ENCODE data around the gene APMAP. TPM values are rescaled to one million over a fixed set of nuclear protein-coding genes. Genes with fewer than 3 reads are reported as not detected.

The APMAP gene
- total RNA-seq, 1 experiment from 2014 or later, result 82.7 TPM

DNA sequence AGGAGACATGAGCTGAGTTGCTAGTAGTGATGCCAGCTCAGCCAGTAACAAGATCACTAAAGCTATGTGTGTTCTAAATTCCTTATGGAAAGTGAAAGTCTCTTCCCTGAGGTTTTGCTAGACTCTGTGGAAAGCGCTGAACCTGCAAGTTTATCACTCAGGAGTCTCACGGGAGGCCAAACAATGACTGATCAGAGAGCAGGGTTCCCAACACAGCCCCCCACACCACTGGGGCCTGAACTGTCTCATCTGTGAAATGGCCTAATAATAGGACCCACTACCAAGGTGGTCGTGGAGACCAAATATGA is 45.5 kb upstream of the APMAP start:
- no peaks in the 10 kb centered on the region for H3K36me3 ChIP-seq (ENCODE audit: control insufficient read depth in 1 of 2, insufficient read depth in 2 of 2, low read length in 2 of 2)
- H3K4me2 ChIP-seq (ENCODE audit: low read length), result no peak overlapping the region
- no peak overlapping the region for H3K27ac ChIP-seq (ENCODE audit: low read depth, low read length)
- H3K9me3 ChIP-seq (ENCODE audit: control insufficient read depth in 1 of 2, insufficient read depth in 1 of 2, low read depth in 1 of 2, low read length in 2 of 2), result no peaks in the 10 kb centered on the region
- no peaks in the 10 kb centered on the region for H3K27me3 ChIP-seq (ENCODE audit: insufficient read depth, low read length)
- no peak overlapping the region for H2AFZ ChIP-seq (ENCODE audit: low read depth, low read length, poor library complexity, severe bottlenecking)
- TF ChIP-seq POLR2AphosphoS5 (IDR thresholded peaks at IDR 0.05; ENCODE audit: low read depth, low read length), result no peak
- no peak for TF ChIP-seq ZNF274 (IDR thresholded peaks at IDR 0.05; ENCODE audit: low read depth, low read length)
- no peak for TF ChIP-seq CEBPB (IDR thresholded peaks at IDR 0.05; ENCODE audit: low read depth)
- no peak for TF ChIP-seq ELF1 (IDR thresholded peaks at IDR 0.05; ENCODE audit: borderline replicate concordance, low read depth)
- TF ChIP-seq ZFX (IDR thresholded peaks at IDR 0.05), result no peak
- POLR2A ChIA-PET, result no interaction called here
- RAD21 ChIA-PET (ENCODE audit: low non-redundant PET in 1 of 2, low total read pairs in 2 of 2, uncharacterized antibody in 2 of 2, unreplicated experiment in 2 of 2), result no interaction called here
- H3K4me1 ChIP-seq (ENCODE audit: control insufficient read depth in 1 of 2, insufficient read depth in 2 of 2, low read length in 2 of 2), result no peaks in the 10 kb centered on the region
- ATAC-seq (no peak), DNase-seq (ENCODE audit: low read depth, low spot score) (no peak)
- H3K9me2 ChIP-seq (ENCODE audit: insufficient read depth), result no peaks in the 10 kb centered on the region
- no peak overlapping the region for H3K4me3 ChIP-seq (replicated peaks in 1 of 2; ENCODE audit: low read depth in 1 of 2, low read length in 2 of 2)
- intact Hi-C loops (cut with micrococcal nuclease), result no loop called here
- H3K79me2 ChIP-seq (ENCODE audit: insufficient read depth, low read length), result no peaks in the 10 kb centered on the region
- no TSS peak for BruUV-seq (replicated peaks)
- CTCF ChIA-PET, result no interaction called here
- no peaks in the 10 kb centered on the region for H4K20me1 ChIP-seq (ENCODE audit: insufficient read depth)
- no peak overlapping the region for H3K9ac ChIP-seq (ENCODE audit: low read length)

GRCh38 chr20:25037288-25038102 is 44.9 kb upstream of the APMAP start:
- H2AFZ ChIP-seq (ENCODE audit: low read depth, low read length, poor library complexity, severe bottlenecking), result no peak overlapping the region
- H3K9ac ChIP-seq (ENCODE audit: low read length), result no peak overlapping the region
- H3K27ac ChIP-seq (ENCODE audit: low read depth, low read length), result no peak overlapping the region
- no peaks in the 10 kb centered on the region for H3K9me3 ChIP-seq (ENCODE audit: control insufficient read depth in 1 of 2, insufficient read depth in 1 of 2, low read depth in 1 of 2, low read length in 2 of 2)
- ChIA-PET CTCF (no interaction called here), RAD21 (ENCODE audit: low non-redundant PET in 1 of 2, low total read pairs in 2 of 2, uncharacterized antibody in 2 of 2, unreplicated experiment in 2 of 2) (no interaction called here), POLR2A (no interaction called here)
- no peaks in the 10 kb centered on the region for H3K4me1 ChIP-seq (ENCODE audit: control insufficient read depth in 1 of 2, insufficient read depth in 2 of 2, low read length in 2 of 2)
- no peak overlapping the region for H3K4me3 ChIP-seq (replicated peaks in 1 of 2; ENCODE audit: low read depth in 1 of 2, low read length in 2 of 2)
- no TSS peak for BruUV-seq (replicated peaks)
- no peaks in the 10 kb centered on the region for H3K36me3 ChIP-seq (ENCODE audit: control insufficient read depth in 1 of 2, insufficient read depth in 2 of 2, low read length in 2 of 2)
- H3K4me2 ChIP-seq (ENCODE audit: low read length), result no peak overlapping the region
- no peaks in the 10 kb centered on the region for H3K79me2 ChIP-seq (ENCODE audit: insufficient read depth, low read length)
- H3K9me2 ChIP-seq (ENCODE audit: insufficient read depth), result no peaks in the 10 kb centered on the region
- no peaks in the 10 kb centered on the region for H4K20me1 ChIP-seq (ENCODE audit: insufficient read depth)
- DNase-seq (ENCODE audit: low read depth, low spot score) (no peak), ATAC-seq (no peak)
- intact Hi-C loops (cut with micrococcal nuclease), result no loop called here
- H3K27me3 ChIP-seq (ENCODE audit: insufficient read depth, low read length), result no peaks in the 10 kb centered on the region
- TF ChIP-seq JUND (IDR thresholded peaks at IDR 0.05), result no peak
- TF ChIP-seq SRF (IDR thresholded peaks at IDR 0.05; ENCODE audit: low read depth), result no peak
- TF ChIP-seq SP1 (IDR thresholded peaks at IDR 0.05; ENCODE audit: low read depth), result no peak
- no peak for TF ChIP-seq ZFX (IDR thresholded peaks at IDR 0.05)
- TF ChIP-seq ATF3 (IDR thresholded peaks at IDR 0.05), result no peak
- TF ChIP-seq, protein P1, sequence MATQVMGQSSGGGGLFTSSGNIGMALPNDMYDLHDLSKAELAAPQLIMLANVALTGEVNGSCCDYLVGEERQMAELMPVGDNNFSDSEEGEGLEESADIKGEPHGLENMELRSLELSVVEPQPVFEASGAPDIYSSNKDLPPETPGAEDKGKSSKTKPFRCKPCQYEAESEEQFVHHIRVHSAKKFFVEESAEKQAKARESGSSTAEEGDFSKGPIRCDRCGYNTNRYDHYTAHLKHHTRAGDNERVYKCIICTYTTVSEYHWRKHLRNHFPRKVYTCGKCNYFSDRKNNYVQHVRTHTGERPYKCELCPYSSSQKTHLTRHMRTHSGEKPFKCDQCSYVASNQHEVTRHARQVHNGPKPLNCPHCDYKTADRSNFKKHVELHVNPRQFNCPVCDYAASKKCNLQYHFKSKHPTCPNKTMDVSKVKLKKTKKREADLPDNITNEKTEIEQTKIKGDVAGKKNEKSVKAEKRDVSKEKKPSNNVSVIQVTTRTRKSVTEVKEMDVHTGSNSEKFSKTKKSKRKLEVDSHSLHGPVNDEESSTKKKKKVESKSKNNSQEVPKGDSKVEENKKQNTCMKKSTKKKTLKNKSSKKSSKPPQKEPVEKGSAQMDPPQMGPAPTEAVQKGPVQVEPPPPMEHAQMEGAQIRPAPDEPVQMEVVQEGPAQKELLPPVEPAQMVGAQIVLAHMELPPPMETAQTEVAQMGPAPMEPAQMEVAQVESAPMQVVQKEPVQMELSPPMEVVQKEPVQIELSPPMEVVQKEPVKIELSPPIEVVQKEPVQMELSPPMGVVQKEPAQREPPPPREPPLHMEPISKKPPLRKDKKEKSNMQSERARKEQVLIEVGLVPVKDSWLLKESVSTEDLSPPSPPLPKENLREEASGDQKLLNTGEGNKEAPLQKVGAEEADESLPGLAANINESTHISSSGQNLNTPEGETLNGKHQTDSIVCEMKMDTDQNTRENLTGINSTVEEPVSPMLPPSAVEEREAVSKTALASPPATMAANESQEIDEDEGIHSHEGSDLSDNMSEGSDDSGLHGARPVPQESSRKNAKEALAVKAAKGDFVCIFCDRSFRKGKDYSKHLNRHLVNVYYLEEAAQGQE (IDR thresholded peaks at IDR 0.05; ENCODE audit: low read depth), result no peak
- no peak for TF ChIP-seq YY1 (IDR thresholded peaks at IDR 0.05; ENCODE audit: extremely low read depth, insufficient replicate concordance, low read depth, low read length)
- no peak for TF ChIP-seq MAX (IDR thresholded peaks at IDR 0.05)
- TF ChIP-seq SIN3A (IDR thresholded peaks at IDR 0.05; ENCODE audit: low read depth), result no peak
- TF ChIP-seq ELF1 (IDR thresholded peaks at IDR 0.05; ENCODE audit: borderline replicate concordance, low read depth), result no peak
- TF ChIP-seq CEBPB (IDR thresholded peaks at IDR 0.05; ENCODE audit: low read depth), result no peak
- no peak for TF ChIP-seq ZNF274 (IDR thresholded peaks at IDR 0.05; ENCODE audit: low read depth, low read length)
- TF ChIP-seq CTCF (IDR thresholded peaks at IDR 0.05 in 2 of 3, conservative IDR thresholded peaks at IDR 0.05 in 1 of 3; ENCODE audit: borderline replicate concordance in 1 of 3, insufficient read depth in 1 of 3, low read depth in 2 of 3, low read length in 2 of 3), result no peak
- TF ChIP-seq CBX3 (IDR thresholded peaks at IDR 0.05; ENCODE audit: low read depth), result no peak
